Midbrain (tissue), 1 donor: Measurements from ENCODE around the gene SLC25A26.
"Not testable (repeated sequence)": the region's sequence is repeated elsewhere in the genome, so short reads cannot be mapped to it uniquely, and the experiment has no call there.

Experiments
- DNase-seq: peaks from one replicate; lab custom pipeline; 2025; lab: John Stamatoyannopoulos, UW

Gene SLC25A26

DNA sequence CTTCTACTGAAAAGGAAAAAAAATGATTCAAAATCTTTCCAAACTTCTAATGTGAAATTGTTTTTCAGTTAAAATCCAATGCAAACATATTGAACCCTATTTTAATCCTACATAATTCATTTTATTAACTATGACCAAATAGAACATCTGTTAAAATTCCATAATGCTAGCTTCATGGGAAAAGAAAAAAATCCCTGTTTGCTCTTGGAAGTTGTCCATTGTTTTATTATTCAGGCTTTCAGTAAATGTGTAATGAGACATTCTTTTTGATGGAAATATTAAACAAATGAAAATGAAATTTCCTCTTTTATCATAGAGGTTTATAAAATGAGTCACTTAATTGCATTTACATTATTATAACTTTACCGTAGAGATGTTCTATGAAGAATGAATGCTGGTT is 49.5 kb downstream of the SLC25A26 start:
- no peak for DNase-seq

GRCh38 chr3:66270701-66271100 is 49.9 kb downstream of the SLC25A26 start:
- DNase-seq = no peak

- no peak for DNase-seq
These were observed 50.4 kb downstream of the SLC25A26 start for GRCh38 chr3:66271231-66271630.

- DNase-seq = no peak
These were observed 51.2 kb downstream of the SLC25A26 start for GRCh38 chr3:66272016-66272415.

DNA sequence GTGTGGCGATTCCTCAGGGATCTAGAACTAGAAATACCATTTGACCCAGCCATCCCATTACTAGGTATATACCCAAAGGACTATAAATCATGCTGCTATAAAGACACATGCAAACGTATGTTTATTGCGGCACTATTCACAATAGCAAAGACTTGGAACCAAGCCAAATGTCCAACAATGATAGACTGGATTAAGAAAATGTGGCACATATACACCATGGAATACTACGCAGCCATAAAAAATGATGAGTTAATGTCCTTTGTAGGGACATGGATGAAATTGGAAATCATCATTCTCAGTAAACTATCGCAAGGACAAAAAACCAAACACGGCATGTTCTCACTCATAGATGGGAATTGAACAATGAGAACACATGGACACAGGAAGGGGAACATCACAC is 54.0 kb downstream of the SLC25A26 start:
- not testable (repeated sequence) for DNase-seq

DNA sequence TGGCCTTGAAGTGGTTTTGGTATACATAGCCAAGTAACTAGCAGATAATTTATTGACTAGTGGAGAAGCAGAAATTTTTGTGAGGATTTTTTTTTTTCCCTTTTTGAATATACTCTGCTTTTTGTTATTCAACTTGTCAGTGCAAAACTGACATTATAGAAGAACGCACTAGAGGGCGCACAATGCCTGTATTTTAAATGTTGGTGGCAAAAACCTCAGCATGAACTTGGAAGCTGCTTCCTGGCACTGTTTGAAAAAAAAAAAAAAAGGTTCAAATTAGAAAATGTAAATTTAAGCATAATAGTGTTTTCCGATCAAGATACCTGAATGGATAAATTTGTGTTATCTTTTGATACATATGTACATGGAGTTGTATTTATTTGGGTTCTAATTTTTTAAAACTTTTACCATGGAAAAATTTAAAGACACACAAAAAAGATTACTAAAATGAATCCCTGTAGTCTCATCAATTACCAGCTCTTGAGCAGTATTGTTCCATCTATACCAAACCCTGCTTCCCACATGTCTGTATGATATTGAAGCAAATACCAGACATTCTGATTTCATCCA is 56.0 kb downstream of the SLC25A26 start:
- peak; percentile 85 for DNase-seq

DNA sequence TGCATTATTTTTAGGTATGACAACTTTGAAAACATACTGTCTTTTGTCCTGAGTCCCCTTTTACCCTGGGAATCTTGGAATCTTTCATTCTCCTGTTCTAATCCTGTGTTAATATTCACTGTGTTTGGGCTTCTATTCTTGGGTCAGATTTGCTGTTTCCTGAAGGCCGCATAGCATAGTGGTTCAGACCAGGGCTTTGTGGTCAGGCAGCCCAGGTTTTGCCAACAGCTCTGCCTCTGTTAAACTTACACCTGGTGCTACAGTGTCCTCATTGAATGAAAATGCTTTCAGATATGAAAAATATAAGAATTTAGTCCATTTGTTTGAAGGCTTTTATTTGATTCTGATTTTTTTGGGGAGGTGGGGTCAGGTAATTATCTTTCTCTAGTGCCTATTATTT is 58.4 kb downstream of the SLC25A26 start:
- DNase-seq = no peak

- DNase-seq = no peak
These were observed 59.5 kb downstream of the SLC25A26 start for GRCh38 chr3:66280304-66280703.

DNA sequence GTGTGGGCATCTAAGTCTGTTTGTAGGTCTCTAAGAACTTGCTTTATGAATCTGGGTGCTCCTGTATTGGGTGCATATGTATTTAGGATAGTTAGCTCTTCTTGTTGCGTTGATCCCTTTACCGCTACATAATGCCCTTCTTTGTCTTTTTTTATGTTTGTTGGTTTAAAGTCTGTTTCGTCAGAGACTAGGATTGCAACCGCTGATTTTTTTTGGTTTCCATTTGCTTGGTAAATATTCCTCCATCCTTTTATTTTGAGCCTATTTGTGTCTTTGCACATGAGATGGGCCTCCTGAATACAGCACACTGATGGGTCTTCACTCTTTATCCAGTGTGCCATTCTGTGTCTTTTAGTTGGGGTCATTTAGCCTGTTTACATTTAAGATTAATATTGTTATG is 71.1 kb downstream of the SLC25A26 start:
- not testable (repeated sequence) for DNase-seq

DNA sequence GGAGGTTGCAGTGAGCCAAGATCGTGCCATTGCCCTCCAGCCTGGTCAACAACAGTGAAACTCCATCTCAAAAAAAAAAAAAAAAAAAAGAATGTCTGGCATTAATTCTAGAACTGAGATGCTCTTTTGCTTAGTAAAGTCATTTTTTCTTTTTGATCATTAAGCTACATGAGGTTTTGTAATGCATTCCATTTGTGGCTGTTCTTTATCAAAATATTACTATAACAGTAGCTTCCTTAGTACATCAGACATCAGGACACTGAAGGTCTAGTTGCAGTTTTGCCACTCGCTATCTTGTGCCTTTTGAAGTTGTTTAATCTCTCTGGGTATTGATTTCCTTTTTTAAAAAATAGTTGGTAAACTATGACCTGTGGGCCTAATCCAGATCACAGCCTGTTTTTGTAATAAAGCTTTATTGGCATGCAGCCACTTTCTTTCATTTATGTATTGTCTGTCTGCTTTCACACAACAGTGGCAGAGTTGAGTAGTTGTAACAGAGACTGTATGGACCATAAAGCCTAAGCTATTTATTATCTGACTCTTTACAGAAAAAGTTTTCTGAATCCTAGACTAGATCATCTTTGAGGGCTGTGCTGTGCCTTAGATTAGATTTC is 76.6 kb downstream of the SLC25A26 start:
- no peak for DNase-seq

DNA sequence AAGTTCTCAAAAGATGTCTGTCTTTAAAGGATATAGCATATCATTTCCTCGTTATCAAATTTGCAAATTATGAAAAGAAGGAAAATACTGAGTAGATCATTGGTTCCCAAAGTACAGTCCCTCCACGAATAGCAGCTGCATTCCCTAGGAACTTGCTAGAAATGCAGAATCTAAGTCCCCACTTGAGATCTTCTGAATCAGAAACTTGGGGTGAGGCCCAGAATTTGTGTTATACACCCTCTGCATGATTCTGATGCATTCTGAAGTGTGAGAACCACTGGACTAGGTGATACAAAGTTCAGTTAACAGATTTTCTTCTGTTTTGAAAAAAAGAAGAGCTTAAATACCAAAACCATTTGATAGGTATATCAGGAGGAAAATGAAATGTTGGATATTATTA is 77.1 kb downstream of the SLC25A26 start:
- no peak for DNase-seq

DNA sequence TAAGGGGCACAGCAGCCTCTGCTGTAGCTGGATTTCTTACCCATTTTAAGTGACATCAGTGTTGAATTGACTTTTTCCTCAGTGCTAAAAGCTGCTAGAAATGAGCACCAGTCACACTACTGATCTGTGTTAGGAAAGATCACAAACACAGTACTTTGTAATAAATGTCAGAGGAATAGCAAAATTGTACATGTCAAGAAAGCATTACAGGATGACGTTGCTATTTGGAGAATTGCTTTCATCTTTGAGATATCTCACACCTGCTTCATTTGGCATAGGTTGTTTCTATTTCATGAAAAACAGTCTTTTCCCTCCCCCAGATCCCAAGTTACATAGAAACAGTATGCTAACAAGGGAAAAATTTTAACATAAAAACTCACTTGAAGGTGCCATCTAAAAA is 77.8 kb downstream of the SLC25A26 start:
- no peak for DNase-seq

DNA sequence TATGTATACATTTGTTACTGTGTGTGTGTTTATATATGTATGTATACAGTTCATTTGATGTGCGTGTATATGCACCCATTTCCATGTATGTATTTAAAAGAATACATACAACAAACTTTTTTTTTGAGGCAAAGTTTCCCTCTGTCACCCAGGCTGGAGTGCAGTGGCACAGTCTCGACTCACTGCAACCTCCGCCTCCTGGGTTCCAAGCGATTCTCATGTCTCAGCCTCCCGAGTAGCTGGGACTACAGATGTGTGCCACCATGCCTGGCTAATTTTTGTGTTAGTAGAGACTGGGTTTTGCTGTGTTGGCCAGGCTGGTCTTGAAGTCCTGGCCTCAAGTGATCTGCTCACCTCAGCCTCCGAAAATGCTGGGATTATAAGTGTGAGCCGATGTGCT is 78.3 kb downstream of the SLC25A26 start:
- DNase-seq = not testable (repeated sequence)

GRCh38 chr3:66299891-66300290 is 79.1 kb downstream of the SLC25A26 start:
- DNase-seq = no peak

- no peak for DNase-seq
These were observed 81.5 kb downstream of the SLC25A26 start for GRCh38 chr3:66302288-66302687.

DNA sequence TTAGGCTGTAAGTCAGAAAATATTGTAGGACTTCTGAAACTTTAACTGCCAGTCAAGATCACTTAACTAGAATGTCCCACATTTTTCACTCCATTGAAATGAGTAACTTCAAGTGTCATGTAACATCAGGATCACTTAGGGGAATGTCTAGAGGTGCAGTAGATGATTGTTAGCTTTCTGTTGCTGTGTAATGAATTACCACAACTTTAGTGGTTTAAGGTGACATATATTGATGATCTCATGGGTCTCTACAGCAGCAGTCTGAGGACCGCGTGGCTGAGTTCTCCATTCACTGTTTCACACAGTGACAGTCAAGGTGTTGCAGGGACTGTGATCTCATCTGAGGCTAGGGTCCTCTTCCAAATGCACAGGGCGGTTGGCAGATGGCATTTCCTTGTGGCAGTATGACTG is 82.7 kb downstream of the SLC25A26 start:
- DNase-seq = no peak

- DNase-seq = no peak
These were observed 83.5 kb downstream of the SLC25A26 start for GRCh38 chr3:66304293-66304692.

DNA sequence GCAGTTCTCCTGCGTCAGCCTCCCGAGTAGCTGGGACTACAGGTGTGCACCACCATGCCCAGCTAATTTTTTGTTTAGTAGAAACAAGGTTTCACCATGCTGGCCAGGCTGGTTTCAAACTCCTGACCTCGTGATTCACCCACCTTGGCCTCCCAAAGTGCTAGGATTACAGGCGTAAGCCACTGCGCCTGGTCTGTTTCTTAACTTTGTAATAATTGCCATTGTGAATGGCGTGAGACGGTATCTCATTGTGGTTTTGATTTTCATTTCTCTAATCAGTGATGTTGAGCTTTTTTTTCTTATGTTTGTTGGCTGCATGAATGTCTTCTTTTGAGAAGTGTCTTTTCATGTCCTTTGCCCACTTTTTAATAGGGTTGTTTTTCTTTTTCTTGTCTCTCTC is 85.3 kb downstream of the SLC25A26 start:
- not testable (repeated sequence) for DNase-seq

GRCh38 chr3:66306991-66307390 is 86.2 kb downstream of the SLC25A26 start:
- not testable (repeated sequence) for DNase-seq

DNA sequence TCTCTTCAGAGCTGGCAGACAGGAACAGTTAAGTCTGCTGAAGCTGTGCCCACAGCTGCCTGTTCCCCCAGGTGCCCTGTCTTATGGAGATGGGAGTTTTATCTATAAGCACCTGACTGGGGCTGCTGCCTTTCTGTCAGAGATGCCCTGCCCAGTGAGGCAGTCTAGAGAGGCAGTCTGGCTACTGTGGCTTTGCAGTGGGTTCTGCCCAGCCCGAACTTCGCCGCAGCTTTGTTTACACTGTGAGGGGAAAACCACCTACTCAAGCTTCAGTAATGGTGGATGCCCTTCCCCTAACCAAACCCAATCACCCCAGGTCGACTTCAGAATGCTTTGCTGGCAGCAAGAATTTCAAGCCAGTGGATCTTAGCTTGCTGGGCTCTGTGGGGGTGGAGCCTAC is 91.2 kb downstream of the SLC25A26 start:
- no peak for DNase-seq

DNA sequence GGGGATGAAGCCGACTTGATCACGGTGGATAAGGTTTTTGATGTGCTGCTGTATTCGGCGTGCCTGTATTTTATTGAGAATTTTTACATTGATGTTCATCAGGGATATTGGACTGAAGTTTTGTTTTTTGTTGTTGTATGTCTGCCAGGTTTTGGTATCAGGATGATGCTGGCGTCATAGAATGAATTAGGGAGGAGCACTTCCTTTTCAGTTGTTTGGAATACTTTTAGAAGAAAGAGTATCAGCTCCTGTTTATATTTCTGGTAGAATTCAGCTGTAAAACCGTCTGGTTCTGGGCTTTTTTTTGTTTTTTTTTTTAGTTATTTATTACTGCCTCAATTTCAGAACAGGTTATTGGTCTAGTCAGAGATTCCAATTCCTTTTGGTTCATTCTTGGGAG is 93.7 kb downstream of the SLC25A26 start:
- no peak for DNase-seq

GRCh38 chr3:66317750-66318376 is 97.1 kb downstream of the SLC25A26 start:
- DNase-seq = peak; percentile 10

- DNase-seq = no peak
These were observed 99.6 kb downstream of the SLC25A26 start for GRCh38 chr3:66320390-66320789.

DNA sequence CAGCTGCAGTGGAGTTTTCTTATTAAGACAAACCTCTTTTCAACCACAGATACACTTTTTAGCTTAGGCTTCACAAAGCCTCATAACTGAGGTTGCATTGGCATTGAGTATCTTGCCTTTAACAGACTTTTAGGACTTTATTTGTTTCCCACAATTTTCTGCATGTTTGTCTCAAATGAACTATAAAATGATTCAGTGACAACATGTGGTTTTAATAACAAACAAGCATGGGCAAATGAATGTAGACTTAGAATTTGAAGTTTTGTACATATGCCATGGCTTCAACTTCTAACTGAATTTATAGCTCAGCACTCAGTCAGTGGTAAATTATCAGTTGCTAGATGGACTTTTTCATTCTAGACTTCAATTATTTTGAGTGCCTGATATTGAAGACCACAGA is 101.6 kb downstream of the SLC25A26 start:
- no peak for DNase-seq
